A549 (cell line): ENCODE data around the gene MUC6. TPM values are rescaled to one million over a fixed set of nuclear protein-coding genes. Genes with fewer than 3 reads are reported as not detected.
"Not testable (repeated sequence)": the region's sequence is repeated elsewhere in the genome, so short reads cannot be mapped to it uniquely, and the experiment has no call there.

Source experiments
- ATAC-seq, 2 experiments: fragments of 200-7000 bp in 1 of 2; fragments of >200 bp in 1 of 2; cut with Nextera tagmentation in 1 of 2; cut with Tn5 transposase in 1 of 2; 3 replicates each; pipeline versions ENCODE4 v1.8.0 to v1.9.1; 2018 to 2020; ENCODE audit warnings: mild to moderate bottlenecking in 1 of 2, moderate library complexity in 1 of 2
- CTCF ChIA-PET: fragments of 300-600 bp; sonication (Branson Sonifier 250); formaldehyde crosslinking; extraction: SDS; loops from one replicate; lab custom pipeline; 2021; ENCODE audit warnings: antibody characterized with exemption, inconsistent platforms; lab: Yijun Ruan, JAX
- POLR2A ChIA-PET: fragments of 350-600 bp; formaldehyde crosslinking; extraction: SDS; loops from one replicate; lab custom pipeline; 2021; ENCODE audit warnings: antibody characterized with exemption, inconsistent platforms; lab: Yijun Ruan, JAX
- DNase-seq, 2 experiments: peaks; one replicate each; pipeline versions ENCODE4 v3.0.0 to v3.0.0-alpha.2; 2011 to 2016; ENCODE audit warnings: low read depth in 1 of 2, low spot score in 1 of 2
- FAIRE-seq: peaks from 2 replicates; lab custom pipeline; 2011; peaks lifted over from hg19 to GRCh38; lab: Jason Lieb, UNC
- H3K27ac ChIP-seq, 2 experiments: fragments of >200 bp; sonication (Bioruptor Twin); formaldehyde crosslinking; 3 replicates each; pipeline ENCODE4 v1.5.1; 2016 to 2017
- H3K4me1 ChIP-seq: fragments of >200 bp; sonication (Bioruptor Twin); formaldehyde crosslinking; 3 replicates; pipeline ENCODE4 v1.6.1; 2016
- H3K4me2 ChIP-seq: fragments of >200 bp; sonication (Bioruptor Twin); formaldehyde crosslinking; 3 replicates; pipeline ENCODE4 v1.6.1; 2016
- H3K4me3 ChIP-seq: fragments of >200 bp; sonication (Bioruptor Twin); formaldehyde crosslinking; 3 replicates; pipeline ENCODE4 v1.5.1; 2016
- H3K9me3 ChIP-seq: fragments of >200 bp; sonication (Bioruptor Twin); formaldehyde crosslinking; 3 replicates; pipeline ENCODE4 v1.6.1; 2016
- ATOH8 ChIP-seq: fragments of 250-450 bp; sonication (Bioruptor Pico); IDR thresholded peaks from 2 replicates; pipeline ENCODE4 v1.5.0; 2020; ENCODE audit warnings: low read depth, mild to moderate bottlenecking, moderate library complexity
- BCL3 ChIP-seq: fragments of >200 bp; sonication (Bioruptor Twin); formaldehyde crosslinking; IDR thresholded peaks from 3 replicates; pipeline ENCODE4 v1.6.1; 2016
- CBX8 ChIP-seq: fragments of 200-600 bp; sonication (generic); IDR thresholded peaks from 2 replicates; pipeline ENCODE4 v1.6.1; 2016
- EP300 ChIP-seq, 2 experiments: fragments of >200 bp; sonication (Bioruptor Twin); formaldehyde crosslinking; IDR thresholded peaks; 2 replicates in 1 of 2; 3 replicates in 1 of 2; pipeline ENCODE4 v1.6.1; 2016 to 2017
- FOSL2 ChIP-seq, 2 experiments: fragments of 450-650 bp in 1 of 2; fragments of >200 bp in 1 of 2; sonication (Bioruptor Twin) in 1 of 2; formaldehyde crosslinking; IDR thresholded peaks; 2 replicates each; pipeline versions ENCODE4 v1.5.0 to v1.6.1; 2016 to 2020; ENCODE audit warnings: mild to moderate bottlenecking in 1 of 2, moderate library complexity in 1 of 2
- HES2 ChIP-seq: fragments of >200 bp; sonication (Bioruptor Twin); formaldehyde crosslinking; IDR thresholded peaks from 2 replicates; pipeline ENCODE4 v1.6.1; 2016
- HMGXB4 ChIP-seq: fragments of 250-450 bp; sonication (Bioruptor Pico); IDR thresholded peaks from 2 replicates; pipeline ENCODE4 v1.5.0; 2021; ENCODE audit warnings: mild to moderate bottlenecking, moderate library complexity, borderline replicate concordance
- HOXA7 ChIP-seq: fragments of 250-450 bp; sonication (Bioruptor Pico); IDR thresholded peaks from 2 replicates; pipeline ENCODE4 v1.5.0; 2020; ENCODE audit warnings: mild to moderate bottlenecking, moderate library complexity
- HOXB13 ChIP-seq: fragments of 250-450 bp; sonication (Bioruptor Pico); IDR thresholded peaks from 2 replicates; pipeline ENCODE4 v1.5.0; 2020; ENCODE audit warnings: low read depth, mild to moderate bottlenecking, moderate library complexity
- JUNB ChIP-seq: fragments of >200 bp; sonication (Bioruptor Twin); formaldehyde crosslinking; IDR thresholded peaks from 2 replicates; pipeline ENCODE4 v1.6.1; 2016
- NFE2L2 ChIP-seq: fragments of 150-350 bp; conservative IDR thresholded peaks from 2 replicates; pipeline ENCODE4 v1.6.1; 2014; ENCODE audit warnings: low read length
- NPAS2 ChIP-seq: fragments of 250-450 bp; sonication (Bioruptor Pico); IDR thresholded peaks from 2 replicates; pipeline ENCODE4 v1.8.0; 2022; ENCODE audit warnings: mild to moderate bottlenecking, moderate library complexity, borderline replicate concordance
- PBX3 ChIP-seq: IDR thresholded peaks from 2 replicates; pipeline ENCODE4 v1.6.1; 2012
- PHF8 ChIP-seq: fragments of 200-600 bp; sonication (generic); IDR thresholded peaks from 2 replicates; pipeline ENCODE4 v1.6.1; 2016; ENCODE audit warnings: low read depth, mild to moderate bottlenecking, antibody characterized with exemption, moderate library complexity, borderline replicate concordance
- RARB ChIP-seq: fragments of 250-450 bp; sonication (Bioruptor Pico); IDR thresholded peaks from 2 replicates; pipeline ENCODE4 v1.8.0; 2021; ENCODE audit warnings: mild to moderate bottlenecking, moderate library complexity
- RFX5 ChIP-seq: fragments of 450-650 bp; IDR thresholded peaks from 2 replicates; pipeline ENCODE4 v1.7.1; 2014; ENCODE audit warnings: antibody characterized with exemption, mild to moderate bottlenecking, moderate library complexity
- SMC3 ChIP-seq: fragments of >200 bp; sonication (Bioruptor Twin); formaldehyde crosslinking; IDR thresholded peaks from 3 replicates; pipeline ENCODE4 v1.6.1; 2018; ENCODE audit warnings: inconsistent platforms
- USF2 ChIP-seq: fragments of 450-650 bp; IDR thresholded peaks from 2 replicates; pipeline ENCODE4 v1.6.1; 2014; ENCODE audit warnings: antibody characterized with exemption
- ZC3H11A ChIP-seq: fragments of 450-650 bp; IDR thresholded peaks from 2 replicates; pipeline ENCODE4 v1.6.1; 2014; ENCODE audit warnings: antibody characterized with exemption, mild to moderate bottlenecking
- ZSCAN20 ChIP-seq: fragments of 250-450 bp; sonication (Bioruptor Pico); IDR thresholded peaks from 2 replicates; pipeline ENCODE4 v1.8.0; 2022; ENCODE audit warnings: mild to moderate bottlenecking, moderate library complexity
- WGBS: methylation state at CpG from one replicate; pipeline ENCODE4 v1.1.6; 2017; ENCODE audit errors: missing lambda C conversion rate; 5-methylcytosine and 5-hydroxymethylcytosine counted together
- polyA plus RNA-seq, 4 experiments: library from polyadenylated mRNA; depleted of rRNA in 3 of 4; stranded (reverse); fragments of >200 nt; fragmentation: RNase III in 1 of 4; extraction: RNeasy Plus Mini Kit Qiagen cat#74134 plus additional on column Dnase treatment in 1 of 4; gene quantifications; 2 replicates in 3 of 4; 3 replicates in 1 of 4; pipeline ENCODE4 v1.2.3, GENCODE V29; 2011 to 2017

The MUC6 gene
- polyA plus RNA-seq, 2 of the 4 experiments (the other 2 are of a cell fraction), result not detected

- POLR2A ChIA-PET, result no interaction called here
- peak; percentile 18 for FAIRE-seq
These were observed 18.4 kb downstream of the MUC6 start for GRCh38 chr11:1018091-1018490.

GRCh38 chr11:1017269-1018005, 19.1 kb downstream of the MUC6 start:
- DNase-seq, result peak in 1 of 2 experiments; percentile 29
- no peak overlapping the region for H3K4me2 ChIP-seq
- FAIRE-seq, result no peak
- no peak overlapping the region for H3K4me3 ChIP-seq
- peak; percentile 23 to 33; a peak in 5 of 6 replicates for ATAC-seq
- H3K9me3 ChIP-seq, result no peaks in the 10 kb centered on the region
- WGBS, result 77% methylated on average over 12 of the region's 12 CpGs
- H3K27ac ChIP-seq, result no peak overlapping the region
- TF ChIP-seq ZSCAN20 (CRISPR knock-in tag), result no peak
- TF ChIP-seq ATOH8 (CRISPR knock-in tag), result no peak
- TF ChIP-seq PBX3, result no peak
- no peak for TF ChIP-seq NFE2L2
- no peak for TF ChIP-seq RFX5
- no peak for TF ChIP-seq HMGXB4 (CRISPR knock-in tag)
- no peak for TF ChIP-seq CBX8
- TF ChIP-seq RARB, result no peak
- TF ChIP-seq SMC3, result no peak
- TF ChIP-seq EP300 (IDR thresholded peaks at IDR 0.05), result no peak
- TF ChIP-seq HOXB13, result no peak
- TF ChIP-seq JUNB, result no peak
- no peak for TF ChIP-seq BCL3
- H3K4me1 ChIP-seq, result no peaks in the 10 kb centered on the region
- ChIA-PET POLR2A (no interaction called here), CTCF (interaction anchor here (0.7 to 2.6 kb wide), 7 partner anchors 9 to 210 kb away, joined by 3 to 8 read pairs (median 3); no protein-coding TSS in a partner anchor)

More at GRCh38 chr11:1018091-1018490, 18.4 kb downstream of the MUC6 start:
- CTCF ChIA-PET, result interaction anchor here (1.3 to 2.6 kb wide), 2 partner anchors 12 to 33 kb away, joined by 3 to 8 read pairs; no protein-coding TSS in a partner anchor
- 86% methylated on average over 9 of the region's 9 CpGs for WGBS
- no peak for TF ChIP-seq HOXA7 (CRISPR knock-in tag)
- no peak for TF ChIP-seq ZC3H11A
- TF ChIP-seq RARB, result no peak
- no peak for TF ChIP-seq SMC3
- no peak for TF ChIP-seq BCL3
- TF ChIP-seq HES2, result no peak
- no peak for TF ChIP-seq PHF8
- TF ChIP-seq NPAS2 (CRISPR knock-in tag), result no peak
- TF ChIP-seq FOSL2 (IDR thresholded peaks at IDR 0.05), result no peak
- no peak for TF ChIP-seq FOSL2 (CRISPR knock-in tag; IDR thresholded peaks at IDR 0.05)
- no peak for TF ChIP-seq USF2
- H3K4me1 ChIP-seq, result no peaks in the 10 kb centered on the region
- no peak for ATAC-seq
- H3K4me2 ChIP-seq, result no peak overlapping the region
- DNase-seq, result no peak
- H3K4me3 ChIP-seq, result no peak overlapping the region
- no peak overlapping the region for H3K27ac ChIP-seq
- H3K9me3 ChIP-seq, result no peaks in the 10 kb centered on the region

GRCh38 chr11:1016610-1017126, 19.9 kb downstream of the MUC6 start:
- ATAC-seq, result peak; percentile 35 to 66
- not testable (repeated sequence) for H3K4me2 ChIP-seq

More at GRCh38 chr11:1016610-1017126, 19.9 kb downstream of the MUC6 start:
- H3K4me1 ChIP-seq, H3K4me3 ChIP-seq, POLR2A ChIA-PET, DNase-seq, H3K27ac ChIP-seq, H3K9me3 ChIP-seq: not testable (repeated sequence)
- peak; percentile 100 for FAIRE-seq
- WGBS, result 65% methylated on average over 7 of the region's 7 CpGs
- CTCF ChIA-PET, result interaction anchor here (0.7 to 2.6 kb wide), 8 partner anchors 10 to 211 kb away, joined by 3 to 8 read pairs (median 3); no protein-coding TSS in a partner anchor
